ENCODE data around the gene PRDM16.

PRDM16 gene

DNA sequence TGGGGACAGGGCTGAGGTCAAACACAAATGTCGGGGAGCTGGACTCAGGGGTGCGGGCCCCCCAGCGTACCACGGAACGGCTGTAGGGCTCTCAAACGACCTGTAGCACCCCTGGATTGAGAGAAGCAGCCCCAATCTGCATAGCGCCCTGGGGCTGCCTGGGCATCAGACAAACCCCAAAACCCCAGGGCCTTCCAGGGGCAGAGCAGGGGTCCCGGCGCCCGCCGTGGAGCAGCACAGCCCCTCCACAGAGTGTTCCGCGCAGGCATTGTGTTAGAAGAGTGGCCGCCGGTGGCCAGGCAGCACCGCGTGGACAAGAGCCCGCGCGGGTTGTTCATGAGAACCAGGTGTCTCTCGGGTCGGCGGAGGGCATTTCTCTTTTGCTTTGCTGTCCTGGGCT, 321.3 kb downstream of the PRDM16 start:
- DNase-seq = no peak

DNA sequence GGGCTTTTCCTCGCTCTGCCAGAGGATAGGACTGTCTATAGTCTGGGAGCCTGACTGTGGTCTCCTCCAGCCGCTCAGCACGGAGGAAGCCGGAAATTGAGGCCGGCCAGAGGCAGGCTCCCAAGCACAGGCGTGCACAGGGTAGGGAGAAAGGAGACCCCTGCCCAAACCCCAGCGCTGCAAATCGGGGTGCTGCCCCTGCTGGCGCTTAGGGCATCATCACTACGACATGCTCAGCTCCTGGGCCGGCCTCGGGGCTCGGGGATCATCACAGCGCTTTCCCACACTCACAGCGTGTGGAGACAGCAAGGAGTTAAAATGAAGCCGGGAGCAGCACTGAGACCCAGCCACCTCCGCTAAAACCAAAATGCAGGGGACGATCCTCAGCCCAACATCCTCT, 322.7 kb downstream of the PRDM16 start:
- no peak for DNase-seq

DNA sequence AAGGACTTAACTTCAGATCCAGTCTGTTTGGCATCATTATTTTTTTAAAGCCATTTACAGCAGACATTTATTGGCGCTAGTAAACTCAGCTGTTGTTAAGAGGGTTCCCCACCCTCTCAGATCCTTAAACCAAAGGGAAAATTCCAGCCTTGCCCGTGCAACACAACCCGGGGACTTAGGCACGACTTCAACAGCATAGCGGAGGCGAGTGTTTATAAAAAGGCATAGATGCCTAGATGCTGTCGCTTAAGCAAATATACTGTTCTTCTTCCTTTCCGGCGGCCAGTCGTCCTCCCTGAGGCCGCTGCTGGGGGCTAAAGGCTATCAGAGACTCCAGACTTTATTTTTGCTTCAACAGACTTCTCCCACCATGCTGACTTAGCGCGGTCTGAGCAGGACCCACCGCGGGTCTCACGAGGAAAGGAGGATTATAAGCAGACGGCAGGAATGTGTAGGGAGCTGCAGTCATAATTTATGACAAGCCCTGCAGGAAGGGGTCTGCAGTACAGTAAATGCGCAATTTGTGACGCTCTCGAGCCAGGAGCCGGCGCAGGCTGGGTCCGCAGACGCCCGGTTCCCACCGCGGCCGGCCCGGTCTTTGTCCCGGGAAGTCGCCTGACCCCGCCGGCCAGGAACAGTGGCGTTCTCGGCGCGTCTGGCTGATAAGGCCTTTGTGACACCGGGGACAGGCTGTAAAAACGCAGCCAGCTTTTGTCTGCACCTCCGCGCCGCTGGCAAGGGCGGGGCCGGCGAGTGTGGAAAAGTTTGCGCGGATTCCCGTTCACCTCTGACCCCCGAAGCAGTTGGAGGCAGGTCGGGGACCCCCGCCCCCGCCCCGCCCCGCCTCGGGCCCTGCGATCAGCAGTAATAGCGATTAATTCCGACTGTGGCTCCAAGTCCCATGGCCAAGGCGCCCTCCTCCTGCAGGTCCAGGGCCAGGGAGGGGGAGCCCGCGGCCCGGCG, 324.3 kb downstream of the PRDM16 start:
- no peak for DNase-seq

DNA sequence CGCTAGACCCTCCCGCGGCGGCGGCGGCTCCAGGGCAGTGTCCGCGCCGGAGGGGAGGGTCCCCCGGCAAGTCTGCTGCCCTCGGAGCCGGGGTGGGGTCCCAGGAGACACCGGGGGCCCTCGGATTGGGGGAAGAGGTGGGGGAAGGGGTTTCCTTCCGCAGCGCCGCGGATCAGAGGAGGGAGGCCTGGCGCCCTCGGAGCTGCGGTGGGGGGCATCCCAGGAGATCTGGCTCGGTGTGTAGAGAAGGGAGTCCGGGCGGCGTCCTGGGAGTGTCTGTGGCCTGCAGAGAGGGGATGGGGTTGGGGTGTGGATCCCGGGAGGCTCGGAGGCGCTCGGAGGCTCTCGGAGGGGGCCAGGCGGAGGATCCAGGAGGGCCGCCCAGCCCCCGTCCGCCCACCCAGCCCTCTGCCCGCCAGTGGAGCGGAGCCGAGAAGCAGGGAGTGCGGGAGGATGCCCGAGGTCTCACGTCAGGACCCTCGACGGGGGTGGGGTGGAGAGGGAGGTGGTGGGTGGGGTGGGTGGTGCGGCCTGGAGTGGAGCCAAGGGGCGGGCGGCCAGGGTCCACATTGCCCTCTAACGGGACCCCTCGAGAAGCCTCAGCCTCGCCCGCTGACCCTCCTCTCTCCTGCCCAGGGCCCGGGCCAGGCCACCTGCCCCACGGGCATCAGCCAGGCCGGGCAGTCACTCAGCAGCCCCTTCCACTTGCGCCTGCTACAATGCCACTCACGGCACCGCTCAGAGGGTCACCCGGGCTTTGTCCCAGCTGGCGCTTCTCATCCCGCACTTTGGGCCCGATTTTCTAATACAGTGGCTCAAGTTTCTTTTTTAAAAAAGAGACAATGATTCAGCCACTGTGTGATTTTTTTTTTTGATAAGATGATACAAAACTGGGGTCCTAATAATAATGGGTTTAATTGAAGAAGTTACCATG, 325.3 kb downstream of the PRDM16 start:
- DNase-seq = no peak

DNA sequence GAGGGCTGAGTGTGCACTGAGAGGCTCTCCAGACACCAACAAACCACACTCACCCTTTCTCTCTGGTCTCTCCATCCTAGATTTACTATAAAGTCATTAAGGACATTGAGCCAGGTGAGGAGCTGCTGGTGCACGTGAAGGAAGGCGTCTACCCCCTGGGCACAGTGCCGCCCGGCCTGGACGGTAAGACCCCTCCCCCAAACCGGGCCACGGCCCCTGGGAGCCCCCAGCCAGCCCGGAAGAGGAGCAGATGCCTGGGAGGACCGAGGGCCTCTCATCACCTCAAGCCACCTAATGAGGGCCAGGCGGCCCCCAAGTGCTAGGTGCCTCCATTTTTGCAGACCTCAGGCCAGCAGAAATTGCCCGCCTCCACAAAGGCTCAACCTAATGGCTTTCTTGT, 327.4 kb downstream of the PRDM16 start:
- DNase-seq = no peak

- no peak for DNase-seq
Measured at GRCh38 chr1:3397311-3397710, 328.3 kb downstream of the PRDM16 start.

DNA sequence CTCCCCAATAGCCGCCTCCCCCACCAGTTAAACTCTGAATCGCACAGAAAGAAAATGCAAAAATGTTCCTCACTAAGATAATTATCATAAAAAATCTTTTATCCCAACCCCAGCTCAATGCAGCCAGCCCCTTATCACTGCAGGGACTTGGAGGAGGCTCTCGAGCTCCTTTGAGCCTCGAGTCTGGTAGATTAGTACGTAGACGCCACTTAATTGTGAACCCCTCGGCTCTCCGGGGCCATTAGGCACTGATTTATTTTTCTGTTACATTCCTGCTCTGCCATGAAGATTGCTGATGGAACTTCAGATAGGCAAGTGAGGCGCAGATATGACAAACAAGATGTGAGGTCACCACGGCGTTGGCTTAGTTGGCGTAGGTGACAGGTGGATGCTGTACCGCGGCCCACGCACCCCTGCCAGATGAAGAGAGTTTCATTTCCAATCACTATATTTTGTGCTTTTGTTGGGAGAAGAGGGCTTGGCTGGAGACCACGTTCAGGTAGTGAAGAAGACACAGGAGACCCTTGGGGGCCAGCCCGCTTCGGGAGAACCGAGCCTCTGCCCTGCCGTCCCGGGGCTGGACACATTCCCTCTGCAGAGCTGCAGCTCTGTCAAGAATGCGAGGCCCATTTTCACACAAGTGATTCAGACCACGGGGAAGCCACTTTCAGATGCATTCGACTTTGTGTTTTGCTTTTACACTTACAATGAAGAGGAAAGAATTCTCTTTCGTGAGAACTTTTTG, 329.6 kb downstream of the PRDM16 start:
- no peak for DNase-seq

DNA sequence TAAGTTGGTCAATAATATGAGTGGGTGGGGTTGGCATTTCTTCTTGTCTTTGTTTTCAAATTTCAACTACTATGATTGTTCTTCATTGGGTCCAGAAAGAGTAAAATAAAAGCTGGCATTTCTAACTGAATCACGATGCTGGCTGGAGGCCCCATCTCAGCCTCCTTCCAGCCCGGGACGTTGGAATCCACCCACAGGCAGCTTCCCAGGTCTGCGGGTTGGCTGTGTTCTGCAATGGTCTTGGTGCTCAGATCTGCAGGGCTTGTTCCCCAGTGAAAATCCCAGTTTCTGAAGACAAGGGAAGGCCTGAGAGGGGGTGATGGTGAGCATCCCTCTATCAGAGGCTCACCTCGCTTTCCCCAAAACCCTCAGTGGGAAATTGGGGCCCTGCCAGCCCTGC, 330.7 kb downstream of the PRDM16 start:
- DNase-seq = no peak

- DNase-seq = no peak
Measured at GRCh38 chr1:3401585-3402257, 332.7 kb downstream of the PRDM16 start.

DNA sequence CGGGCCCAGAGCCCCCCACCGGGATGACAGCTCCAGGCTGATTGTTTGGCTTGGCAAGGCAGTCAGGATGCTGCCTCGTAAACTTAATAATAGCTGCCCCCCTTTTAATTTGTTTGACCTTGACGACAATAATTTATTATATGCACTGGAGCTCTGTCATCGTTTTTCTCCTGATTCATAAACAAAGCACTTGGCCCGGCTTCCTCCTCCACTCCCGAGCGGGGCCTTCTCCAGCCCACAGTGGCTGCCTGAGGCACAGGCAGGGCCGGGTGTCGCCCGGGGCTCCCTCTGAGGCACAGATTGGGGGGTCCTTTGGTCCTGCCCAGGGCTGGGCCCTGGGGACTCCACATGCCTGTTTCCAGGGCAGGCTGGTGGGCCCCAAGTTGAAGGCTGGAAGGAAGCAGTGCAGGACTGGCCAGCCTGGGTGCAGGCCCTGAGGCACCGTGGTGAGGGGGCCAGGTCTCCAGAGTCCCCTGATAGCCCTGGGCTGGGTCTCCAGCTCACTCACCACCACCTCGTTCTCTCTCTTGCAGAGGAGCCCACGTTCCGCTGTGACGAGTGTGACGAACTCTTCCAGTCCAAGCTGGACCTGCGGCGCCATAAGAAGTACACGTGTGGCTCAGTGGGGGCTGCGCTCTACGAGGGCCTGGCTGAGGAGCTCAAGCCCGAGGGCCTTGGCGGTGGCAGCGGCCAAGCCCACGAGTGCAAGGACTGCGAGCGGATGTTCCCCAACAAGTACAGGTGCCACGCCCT, 333.4 kb downstream of the PRDM16 start:
- no peak for DNase-seq

- DNase-seq = no peak
Measured at GRCh38 chr1:3403011-3403345, 334.0 kb downstream of the PRDM16 start.

DNA sequence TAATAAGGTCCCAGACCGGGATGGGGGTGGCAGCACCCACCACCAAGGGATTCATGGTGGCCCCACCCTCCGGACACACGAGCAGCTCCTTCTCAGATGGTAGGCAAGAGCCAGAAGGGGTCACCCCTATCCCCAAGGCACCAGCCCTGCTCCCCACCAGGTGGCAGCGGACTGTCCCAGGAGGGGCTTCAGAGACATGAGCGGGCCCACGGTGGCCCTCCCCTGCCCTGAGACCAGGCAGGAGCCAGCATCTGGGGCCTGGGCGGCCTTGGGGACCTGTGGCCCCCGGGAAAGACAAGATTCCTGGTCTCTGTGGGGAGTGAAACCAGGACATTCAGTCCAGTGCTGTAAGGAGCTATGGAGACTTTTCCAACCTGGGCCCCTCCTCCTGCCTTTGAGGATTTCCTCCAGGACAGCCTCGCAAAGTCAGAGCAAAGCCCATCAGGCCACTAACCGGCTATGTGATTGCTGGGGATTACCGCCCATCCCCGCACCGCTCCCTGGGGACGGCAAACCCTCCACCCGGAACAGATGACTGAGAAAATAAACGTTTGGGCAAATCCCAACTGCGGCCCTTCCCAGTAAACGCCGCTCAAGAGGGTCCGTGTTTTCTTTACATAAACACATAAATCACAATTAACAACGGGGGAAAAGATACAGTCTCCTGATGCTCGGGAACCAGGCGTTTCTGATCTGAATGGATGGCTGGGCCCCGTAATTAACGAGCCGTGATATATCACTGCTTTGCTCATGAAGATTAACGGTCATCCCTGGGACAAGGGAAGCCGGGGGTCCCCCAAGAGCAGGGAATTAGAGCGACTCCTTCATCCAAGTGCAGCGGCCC, 334.6 kb downstream of the PRDM16 start:
- DNase-seq = no peak

- DNase-seq = no peak
Measured at GRCh38 chr1:3404301-3404700, 335.3 kb downstream of the PRDM16 start.

DNA sequence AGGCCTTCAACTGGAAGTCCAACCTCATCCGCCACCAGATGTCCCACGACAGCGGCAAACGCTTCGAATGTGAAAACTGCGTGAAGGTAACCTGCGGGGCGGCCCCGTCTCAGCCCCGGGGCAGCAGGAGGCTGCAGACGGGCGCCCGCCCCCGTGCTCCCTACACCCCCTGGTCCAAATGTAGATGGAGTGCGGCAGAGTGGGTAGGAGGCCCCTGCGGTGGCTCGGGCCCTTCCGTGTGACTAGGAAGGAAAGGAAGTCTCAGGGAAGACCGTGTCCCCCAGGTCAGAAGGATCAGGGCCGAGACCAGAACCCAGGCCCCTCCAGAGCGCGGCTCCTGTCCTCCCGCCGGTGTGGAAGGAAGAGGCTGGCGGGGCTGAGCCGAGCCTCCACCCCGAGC, 335.8 kb downstream of the PRDM16 start:
- DNase-seq = no peak

GRCh38 chr1:3405491-3405890, 336.5 kb downstream of the PRDM16 start:
- no peak for DNase-seq

GRCh38 chr1:3405974-3406867, 337.2 kb downstream of the PRDM16 start:
- no peak for DNase-seq

- DNase-seq = no peak
Measured at GRCh38 chr1:3407021-3407420, 338.0 kb downstream of the PRDM16 start.

DNA sequence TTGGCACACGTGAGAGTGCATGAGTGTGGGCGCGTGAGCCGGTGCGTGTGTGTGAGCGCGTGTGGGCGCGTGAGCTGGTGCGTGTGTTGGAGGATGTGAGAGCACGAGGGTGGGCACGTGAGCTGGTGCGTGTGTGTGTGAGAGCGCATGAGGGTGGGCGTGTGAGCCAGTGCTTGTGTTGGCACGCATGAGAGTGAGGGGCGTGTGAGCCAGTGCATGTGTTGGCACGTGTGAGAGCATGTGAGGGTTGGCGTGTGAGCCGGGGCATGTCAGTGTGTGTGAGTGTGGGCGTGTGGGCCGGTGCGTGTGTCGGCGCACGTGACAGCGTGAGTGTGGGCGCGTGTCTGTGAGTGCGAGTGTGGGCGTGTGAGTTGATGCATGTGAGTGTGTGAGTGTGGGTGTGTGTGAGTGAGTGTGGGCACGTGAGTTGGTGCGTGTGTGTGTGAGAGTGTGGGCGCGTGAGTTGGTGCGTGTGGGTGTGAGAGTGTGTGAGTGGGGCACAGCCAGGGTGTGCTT, 339.8 kb downstream of the PRDM16 start:
- no peak for DNase-seq

DNA sequence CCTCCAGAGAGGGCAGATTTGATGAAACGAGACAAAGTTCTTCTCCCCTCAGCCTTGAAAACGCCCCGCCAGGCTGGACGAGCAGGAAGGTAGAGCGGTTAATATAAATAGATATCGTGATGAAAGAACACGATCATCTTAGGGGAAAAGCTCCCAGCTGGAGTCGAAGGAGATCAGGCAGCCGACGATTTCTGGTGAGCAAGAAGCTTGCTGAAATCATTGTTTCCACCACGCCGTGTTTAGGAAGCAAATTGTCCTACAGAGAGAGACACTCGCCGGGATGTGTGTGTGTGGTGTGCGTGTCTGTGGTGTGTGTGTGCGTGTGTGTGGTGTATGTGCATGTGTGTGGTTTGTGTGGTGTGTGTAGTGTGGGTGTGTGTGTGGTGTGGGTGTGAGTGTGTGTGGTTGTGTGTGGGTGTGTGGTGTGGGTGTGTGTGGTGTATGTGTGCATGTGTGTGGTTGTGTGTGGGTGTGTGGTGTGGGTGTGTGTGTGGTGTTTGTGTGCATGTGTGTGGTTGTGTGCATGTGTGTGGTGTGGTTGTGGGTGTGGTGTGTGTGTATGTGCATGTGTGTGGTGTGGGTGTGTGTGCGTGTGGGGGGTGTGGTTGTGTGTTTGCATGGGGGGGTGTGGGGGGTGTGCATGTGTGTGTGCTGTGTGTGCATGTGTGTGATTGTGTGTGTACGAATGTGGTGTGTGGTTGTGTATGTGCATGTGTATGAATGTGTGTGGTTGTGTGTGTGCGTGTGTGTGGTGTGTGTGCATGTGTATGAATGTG, 340.6 kb downstream of the PRDM16 start:
- DNase-seq = no peak

All from NCI-H1048 (cell line).